Measurements from ENCODE around the gene ABLIM1.

The ABLIM1 gene

GRCh38 chr10:114629083-114629823, 28.8 kb downstream of the ABLIM1 start:
- H3K4me1 ChIP-seq (ENCODE audit: insufficient read depth, low read length) = peaks cover 21% of the 10 kb centered on the region
- no peak overlapping the region for H3K9ac ChIP-seq (ENCODE audit: low read length)
- no peak overlapping the region for H3K27ac ChIP-seq (ENCODE audit: low read depth, low read length)
- H3K27me3 ChIP-seq (ENCODE audit: control insufficient read depth in 1 of 2, insufficient read depth in 2 of 2, low read length in 2 of 2) = peaks cover 17 to 24% of the 10 kb centered on the region in 2 donors
- H3K4me3 ChIP-seq (ENCODE audit: low read depth in 1 of 2, low read length in 2 of 2) = no peak overlapping the region
- H3K36me3 ChIP-seq (ENCODE audit: insufficient read depth, low read length) = no peaks in the 10 kb centered on the region
- H3K9me3 ChIP-seq (ENCODE audit: low read length) = no peaks in the 10 kb centered on the region

DNA sequence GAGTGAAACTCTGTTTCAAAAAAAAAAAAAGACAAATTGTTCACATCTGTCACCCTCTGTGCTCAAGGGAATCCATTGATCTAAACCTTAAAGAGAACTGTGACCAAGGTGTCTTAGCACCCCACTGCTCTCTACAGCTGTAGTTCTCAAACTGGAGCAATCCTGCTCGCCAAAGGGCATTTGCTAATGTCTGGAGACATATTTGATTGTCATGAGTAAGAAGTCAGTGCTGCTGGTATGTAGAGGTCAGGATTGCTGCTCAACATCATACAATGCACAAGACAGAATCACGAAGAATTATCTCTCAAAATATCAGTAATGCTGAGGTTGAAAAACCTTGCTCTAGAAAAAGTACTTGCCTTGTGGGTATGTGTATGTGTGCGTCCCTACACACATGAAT, 30.0 kb downstream of the ABLIM1 start:
- H3K27ac ChIP-seq (ENCODE audit: low read depth, low read length) = no peak overlapping the region
- H3K27me3 ChIP-seq (ENCODE audit: control insufficient read depth in 1 of 2, insufficient read depth in 2 of 2, low read length in 2 of 2) = peaks cover 17 to 23% of the 10 kb centered on the region in 2 donors

GRCh38 chr10:114626841-114627240, 31.2 kb downstream of the ABLIM1 start:
- peaks cover 11 to 15% of the 10 kb centered on the region in 2 donors for H3K27me3 ChIP-seq (ENCODE audit: control insufficient read depth in 1 of 2, insufficient read depth in 2 of 2, low read length in 2 of 2)
- no peak overlapping the region for H3K4me3 ChIP-seq (ENCODE audit: low read depth in 1 of 2, low read length in 2 of 2)
- H3K4me1 ChIP-seq (ENCODE audit: insufficient read depth, low read length) = peaks cover 15% of the 10 kb centered on the region
- no peak overlapping the region for H3K27ac ChIP-seq (ENCODE audit: low read depth, low read length)
- H3K36me3 ChIP-seq (ENCODE audit: insufficient read depth, low read length) = no peaks in the 10 kb centered on the region
- H3K9ac ChIP-seq (ENCODE audit: low read length) = no peak overlapping the region
- H3K9me3 ChIP-seq (ENCODE audit: low read length) = no peaks in the 10 kb centered on the region

More for the DNA sequence above, 30.0 kb downstream of the ABLIM1 start:
- Histone ChIP-seq H3K36me3 (ENCODE audit: insufficient read depth, low read length) (no peaks in the 10 kb centered on the region), H3K9me3 (ENCODE audit: low read length) (no peaks in the 10 kb centered on the region), H3K4me1 (ENCODE audit: insufficient read depth, low read length) (peaks cover 24% of the 10 kb centered on the region), H3K4me3 (ENCODE audit: low read depth in 1 of 2, low read length in 2 of 2) (no peak overlapping the region), H3K9ac (ENCODE audit: low read length) (no peak overlapping the region)

DNA sequence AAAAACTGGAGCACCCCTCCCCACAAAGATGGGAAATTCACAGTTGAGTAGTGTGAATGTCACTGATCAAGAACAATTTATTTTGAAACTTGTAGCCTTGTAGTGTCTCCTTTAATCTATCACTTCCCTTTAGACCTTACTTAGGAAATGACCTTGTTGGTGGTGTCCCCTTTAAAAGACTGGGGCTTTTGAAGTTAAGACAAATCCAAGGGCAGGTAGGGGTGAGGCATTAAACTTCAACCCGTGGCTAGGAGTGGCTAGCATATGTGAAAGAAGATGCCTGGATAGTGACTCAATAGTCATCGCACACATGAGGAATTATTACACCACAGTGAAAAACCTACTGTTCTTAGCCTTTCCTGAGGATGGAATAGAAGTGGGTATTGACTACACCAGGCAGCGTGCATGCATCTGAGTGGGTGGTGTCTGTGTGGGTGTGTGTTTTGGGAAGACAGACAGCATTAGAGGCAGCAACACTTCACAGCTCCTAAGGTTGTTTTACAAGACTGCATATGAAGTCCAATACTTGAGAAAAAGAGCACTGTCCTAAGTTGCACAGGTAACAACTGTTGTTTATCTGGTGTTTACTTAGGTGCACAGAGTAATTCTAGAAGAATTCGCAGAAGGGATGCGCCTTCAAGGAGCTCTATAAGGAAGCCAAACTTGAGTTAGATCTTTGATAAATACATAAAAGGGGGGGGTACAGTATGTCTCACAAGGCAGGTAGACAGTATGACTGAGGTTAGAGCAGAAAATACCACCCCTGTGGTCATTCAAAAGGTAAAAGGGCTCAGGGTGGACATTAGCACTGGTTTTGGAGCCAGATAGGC, 32.9 kb downstream of the ABLIM1 start:
- Histone ChIP-seq H3K4me1 (ENCODE audit: insufficient read depth, low read length) (peaks cover 15% of the 10 kb centered on the region), H3K27me3 (ENCODE audit: control insufficient read depth in 1 of 2, insufficient read depth in 2 of 2, low read length in 2 of 2) (peaks cover 0 to 6% of the 10 kb centered on the region in 2 donors), H3K4me3 (ENCODE audit: low read depth in 1 of 2, low read length in 2 of 2) (no peak overlapping the region), H3K9me3 (ENCODE audit: low read length) (no peaks in the 10 kb centered on the region), H3K27ac (ENCODE audit: low read depth, low read length) (no peak overlapping the region), H3K9ac (ENCODE audit: low read length) (no peak overlapping the region), H3K36me3 (ENCODE audit: insufficient read depth, low read length) (no peaks in the 10 kb centered on the region)

- H3K9me3 ChIP-seq (ENCODE audit: low read length) = no peaks in the 10 kb centered on the region
- H3K27ac ChIP-seq (ENCODE audit: low read depth, low read length) = no peak overlapping the region
- peaks cover 15% of the 10 kb centered on the region for H3K4me1 ChIP-seq (ENCODE audit: insufficient read depth, low read length)
Observed at GRCh38 chr10:114624422-114624821, 33.7 kb downstream of the ABLIM1 start.

DNA sequence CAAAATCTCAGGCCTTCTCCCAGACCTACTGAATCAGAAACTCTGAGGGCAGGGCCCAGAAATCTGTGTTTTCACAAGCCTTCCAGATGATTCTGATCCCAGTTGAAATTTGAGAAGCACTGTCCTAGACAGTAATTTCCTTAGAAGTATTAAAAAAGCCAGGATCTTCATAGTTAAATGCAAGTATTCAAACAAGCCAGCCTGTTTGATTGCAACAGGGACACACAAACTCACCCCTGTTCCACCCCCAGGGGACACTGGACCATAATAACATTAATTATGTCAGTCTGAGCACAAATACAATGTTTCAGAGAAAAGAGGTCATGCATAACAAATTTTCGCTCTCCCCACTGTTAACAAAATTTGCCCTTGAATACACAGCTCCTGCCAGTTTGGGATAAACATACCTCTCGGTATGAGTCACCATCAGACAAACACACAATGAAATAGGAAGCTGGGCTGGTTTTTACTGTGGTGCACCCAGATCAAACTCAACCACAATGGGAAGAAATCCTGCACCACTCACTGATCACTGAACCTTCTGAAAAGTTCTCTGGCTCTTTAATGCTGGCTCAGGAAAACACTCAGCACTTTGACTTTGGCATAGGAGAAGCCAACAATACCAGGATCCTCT, 34.3 kb downstream of the ABLIM1 start:
- H3K27ac ChIP-seq (ENCODE audit: low read depth, low read length) = no peak overlapping the region
- H3K4me1 ChIP-seq (ENCODE audit: insufficient read depth, low read length) = peaks cover 15% of the 10 kb centered on the region
- H3K36me3 ChIP-seq (ENCODE audit: insufficient read depth, low read length) = no peaks in the 10 kb centered on the region
- H3K4me3 ChIP-seq (ENCODE audit: low read depth in 1 of 2, low read length in 2 of 2) = no peak overlapping the region
- H3K9ac ChIP-seq (ENCODE audit: low read length) = no peak overlapping the region
- no peaks in the 10 kb centered on the region for H3K27me3 ChIP-seq (ENCODE audit: control insufficient read depth in 1 of 2, insufficient read depth in 2 of 2, low read length in 2 of 2)
- H3K9me3 ChIP-seq (ENCODE audit: low read length) = no peaks in the 10 kb centered on the region

More at GRCh38 chr10:114624422-114624821, 33.7 kb downstream of the ABLIM1 start:
- H3K36me3 ChIP-seq (ENCODE audit: insufficient read depth, low read length) = no peaks in the 10 kb centered on the region
- no peak overlapping the region for H3K9ac ChIP-seq (ENCODE audit: low read length)
- H3K27me3 ChIP-seq (ENCODE audit: control insufficient read depth in 1 of 2, insufficient read depth in 2 of 2, low read length in 2 of 2) = peaks cover 0 to under 1% of the 10 kb centered on the region in 2 donors
- H3K4me3 ChIP-seq (ENCODE audit: low read depth in 1 of 2, low read length in 2 of 2) = no peak overlapping the region

DNA sequence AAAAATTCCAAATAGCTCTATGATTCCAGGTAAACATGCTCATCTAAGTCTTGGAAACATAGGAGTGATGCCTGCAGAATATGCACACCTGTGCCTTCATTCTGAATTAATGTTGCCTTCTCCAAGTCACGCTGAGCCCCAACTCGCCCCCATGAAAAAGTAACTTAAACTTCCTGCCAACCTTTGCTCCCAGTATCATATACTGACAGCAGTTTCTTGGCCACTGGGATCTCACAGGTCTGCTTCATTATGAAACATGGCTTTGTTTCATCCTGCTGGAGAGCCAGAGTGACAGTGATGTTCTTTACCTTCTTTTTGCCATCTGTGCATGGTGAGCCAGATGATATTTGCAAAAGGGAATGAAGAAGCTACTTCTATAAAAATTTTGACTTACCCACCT, 34.9 kb downstream of the ABLIM1 start:
- H3K27ac ChIP-seq (ENCODE audit: low read depth, low read length) = no peak overlapping the region
- H3K4me1 ChIP-seq (ENCODE audit: insufficient read depth, low read length) = peaks cover 15% of the 10 kb centered on the region
- no peak overlapping the region for H3K9ac ChIP-seq (ENCODE audit: low read length)
- no peaks in the 10 kb centered on the region for H3K36me3 ChIP-seq (ENCODE audit: insufficient read depth, low read length)
- no peak overlapping the region for H3K4me3 ChIP-seq (ENCODE audit: low read depth in 1 of 2, low read length in 2 of 2)
- H3K27me3 ChIP-seq (ENCODE audit: control insufficient read depth in 1 of 2, insufficient read depth in 2 of 2, low read length in 2 of 2) = no peaks in the 10 kb centered on the region
- H3K9me3 ChIP-seq (ENCODE audit: low read length) = no peaks in the 10 kb centered on the region

DNA sequence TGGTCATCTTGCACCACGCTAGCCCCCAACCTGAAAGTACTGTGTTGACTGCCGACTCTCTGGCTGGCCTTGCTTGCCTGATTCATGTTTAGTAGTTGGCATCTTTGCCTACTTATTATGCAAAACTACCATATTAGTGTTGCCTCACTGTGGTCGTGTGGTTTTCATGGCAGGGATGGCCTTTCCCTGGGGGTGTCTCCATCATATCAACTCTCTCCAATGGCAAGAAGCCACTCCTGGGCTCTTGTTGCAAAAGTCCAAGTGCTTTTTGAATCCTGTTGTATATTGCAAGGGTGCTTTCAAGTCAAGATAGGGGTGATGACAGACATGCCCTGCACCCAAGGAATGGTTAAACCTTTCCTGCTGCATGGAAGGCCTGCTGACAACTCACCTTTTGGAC, 39.4 kb downstream of the ABLIM1 start:
- Histone ChIP-seq H3K27ac (ENCODE audit: low read depth, low read length) (no peak overlapping the region), H3K27me3 (ENCODE audit: control insufficient read depth in 1 of 2, insufficient read depth in 2 of 2, low read length in 2 of 2) (no peaks in the 10 kb centered on the region), H3K4me3 (ENCODE audit: low read depth in 1 of 2, low read length in 2 of 2) (no peak overlapping the region), H3K9me3 (ENCODE audit: low read length) (no peaks in the 10 kb centered on the region), H3K9ac (ENCODE audit: low read length) (no peak overlapping the region), H3K36me3 (ENCODE audit: insufficient read depth, low read length) (no peaks in the 10 kb centered on the region), H3K4me1 (ENCODE audit: insufficient read depth, low read length) (peaks cover 7% of the 10 kb centered on the region)

DNA sequence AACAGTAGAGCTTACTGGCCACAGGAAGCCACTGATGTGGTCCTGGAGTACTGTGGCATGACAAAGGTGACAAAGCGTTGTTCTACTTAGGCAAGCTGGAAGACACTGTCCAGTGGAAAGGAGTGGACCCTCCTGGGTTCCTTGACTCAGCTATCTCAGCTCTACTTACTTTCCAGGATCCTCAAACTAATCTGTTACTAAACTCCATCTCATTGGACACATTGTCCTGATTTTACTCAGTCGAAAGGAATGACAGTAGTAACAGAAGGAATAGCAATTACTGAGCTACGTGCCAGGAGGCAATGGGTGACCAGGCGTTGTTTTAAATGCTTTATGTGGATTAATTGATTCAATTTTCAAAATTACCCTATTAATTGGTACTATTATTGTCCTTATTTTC, 41.6 kb downstream of the ABLIM1 start:
- Histone ChIP-seq H3K27ac (ENCODE audit: low read depth, low read length) (no peak overlapping the region), H3K9me3 (ENCODE audit: low read length) (no peaks in the 10 kb centered on the region), H3K4me1 (ENCODE audit: insufficient read depth, low read length) (no peaks in the 10 kb centered on the region), H3K9ac (ENCODE audit: low read length) (no peak overlapping the region), H3K27me3 (ENCODE audit: control insufficient read depth in 1 of 2, insufficient read depth in 2 of 2, low read length in 2 of 2) (no peaks in the 10 kb centered on the region), H3K4me3 (ENCODE audit: low read depth in 1 of 2, low read length in 2 of 2) (no peak overlapping the region), H3K36me3 (ENCODE audit: insufficient read depth, low read length) (no peaks in the 10 kb centered on the region)

DNA sequence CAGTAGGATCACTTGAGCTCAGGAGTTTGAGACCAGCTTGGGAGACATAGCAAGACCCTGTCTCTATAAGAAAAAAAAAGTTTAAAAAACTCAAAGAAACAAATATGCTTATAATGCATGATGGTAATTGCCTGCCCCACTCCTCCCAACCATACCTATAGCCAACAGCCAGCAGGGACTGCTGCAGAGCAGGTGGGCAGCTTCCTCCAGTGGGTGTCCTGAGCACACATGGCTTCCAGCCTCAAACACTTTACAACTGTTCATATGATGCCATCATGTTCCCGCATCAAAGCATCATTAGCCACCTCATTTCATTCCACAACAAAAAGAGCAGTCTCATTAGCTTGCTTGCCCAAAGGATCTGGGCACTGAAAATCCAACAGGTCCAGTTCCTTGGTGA, 42.0 kb downstream of the ABLIM1 start:
- Histone ChIP-seq H3K4me3 (ENCODE audit: low read depth in 1 of 2, low read length in 2 of 2) (no peak overlapping the region), H3K9ac (ENCODE audit: low read length) (no peak overlapping the region), H3K27me3 (ENCODE audit: control insufficient read depth in 1 of 2, insufficient read depth in 2 of 2, low read length in 2 of 2) (no peaks in the 10 kb centered on the region), H3K4me1 (ENCODE audit: insufficient read depth, low read length) (no peaks in the 10 kb centered on the region), H3K36me3 (ENCODE audit: insufficient read depth, low read length) (no peaks in the 10 kb centered on the region), H3K9me3 (ENCODE audit: low read length) (no peaks in the 10 kb centered on the region), H3K27ac (ENCODE audit: low read depth, low read length) (no peak overlapping the region)

- H3K4me3 ChIP-seq (ENCODE audit: low read depth in 1 of 2, low read length in 2 of 2) = no peak overlapping the region
- H3K9me3 ChIP-seq (ENCODE audit: low read length) = no peaks in the 10 kb centered on the region
- H3K27ac ChIP-seq (ENCODE audit: low read depth, low read length) = no peak overlapping the region
- no peaks in the 10 kb centered on the region for H3K36me3 ChIP-seq (ENCODE audit: insufficient read depth, low read length)
- no peak overlapping the region for H3K9ac ChIP-seq (ENCODE audit: low read length)
- H3K4me1 ChIP-seq (ENCODE audit: insufficient read depth, low read length) = no peaks in the 10 kb centered on the region
- H3K27me3 ChIP-seq (ENCODE audit: control insufficient read depth in 1 of 2, insufficient read depth in 2 of 2, low read length in 2 of 2) = no peaks in the 10 kb centered on the region
Observed at GRCh38 chr10:114615600-114616007, 42.5 kb downstream of the ABLIM1 start.

All from muscle layer of colon (tissue), 2 donors.